HG03097 (cell line): ENCODE data around the gene PTPN13.

Source experiments
- ATAC-seq: cut with Tn5 transposase; IDR thresholded peaks from one replicate; pipeline ENCODE4 v1.9.1; 2021; ENCODE audit not compliant: unreplicated experiment, low FRiP score

The PTPN13 gene

GRCh38 chr4:86809809-86810208 lies 215.7 kb downstream of the PTPN13 start:
- ATAC-seq, result no peak

DNA sequence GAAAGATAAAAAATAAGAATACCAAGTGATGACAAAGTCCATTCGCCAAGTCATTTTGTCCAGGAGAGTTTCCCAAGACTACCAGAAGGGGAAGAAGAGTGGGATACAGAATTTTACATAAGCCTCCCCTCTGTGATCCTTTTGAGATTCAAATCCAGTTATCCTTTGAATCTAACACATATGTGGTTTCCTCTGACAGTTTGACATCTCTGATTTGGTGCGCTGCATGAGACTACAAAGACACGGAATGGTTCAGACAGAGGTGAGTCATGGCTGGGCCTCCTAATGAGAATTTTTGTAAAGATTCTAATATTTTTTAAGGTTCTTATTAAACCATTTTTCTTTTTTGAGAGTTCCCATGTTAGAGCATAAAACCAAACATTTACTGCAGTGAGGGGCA lies 216.7 kb downstream of the PTPN13 start:
- ATAC-seq, result no peak

- no peak for ATAC-seq
Observed at GRCh38 chr4:86815653-86816052, 221.5 kb downstream of the PTPN13 start.

GRCh38 chr4:86816501-86817273 lies 222.6 kb downstream of the PTPN13 start:
- no peak for ATAC-seq

DNA sequence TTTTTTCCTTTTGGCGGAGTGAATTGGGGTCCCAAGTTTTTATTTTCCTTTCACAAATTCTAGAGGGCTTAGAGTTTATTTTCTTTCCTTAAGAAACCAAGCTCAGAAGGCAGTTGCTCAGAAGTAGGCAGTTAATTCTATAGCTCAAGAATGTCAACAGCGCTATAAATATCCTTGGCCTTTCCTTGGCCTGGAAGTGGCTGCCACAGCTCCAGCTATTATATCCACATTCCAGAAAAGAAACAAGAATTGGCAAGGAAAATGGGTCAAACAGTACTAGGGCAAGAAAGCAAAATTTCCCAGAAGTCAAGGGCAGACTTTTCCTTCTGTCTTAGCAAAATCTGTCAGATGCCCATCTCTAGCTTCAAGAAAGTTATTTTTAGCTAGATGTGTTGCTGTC lies 224.1 kb downstream of the PTPN13 start:
- no peak for ATAC-seq

- ATAC-seq, result no peak
Observed at GRCh38 chr4:86818841-86819240, 224.7 kb downstream of the PTPN13 start.

DNA sequence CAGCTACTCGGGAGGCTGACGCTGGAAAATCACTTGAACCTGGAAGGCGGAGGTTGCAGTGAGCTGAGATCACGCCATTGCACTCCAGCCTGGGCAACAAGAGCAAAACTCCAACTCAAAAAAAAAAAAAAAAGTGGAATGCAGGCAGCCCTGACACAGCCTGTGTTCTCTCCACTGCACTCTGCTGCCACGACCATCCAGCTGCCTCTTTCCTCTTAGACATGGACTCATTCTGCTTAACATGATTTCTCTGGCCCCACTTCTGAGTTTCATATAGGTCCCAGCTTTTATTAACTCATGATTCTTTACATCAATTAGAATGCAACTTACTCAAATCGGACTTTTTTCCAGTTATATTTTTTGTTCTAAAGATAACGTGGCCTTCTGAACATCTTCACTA lies 225.4 kb downstream of the PTPN13 start:
- no peak for ATAC-seq

DNA sequence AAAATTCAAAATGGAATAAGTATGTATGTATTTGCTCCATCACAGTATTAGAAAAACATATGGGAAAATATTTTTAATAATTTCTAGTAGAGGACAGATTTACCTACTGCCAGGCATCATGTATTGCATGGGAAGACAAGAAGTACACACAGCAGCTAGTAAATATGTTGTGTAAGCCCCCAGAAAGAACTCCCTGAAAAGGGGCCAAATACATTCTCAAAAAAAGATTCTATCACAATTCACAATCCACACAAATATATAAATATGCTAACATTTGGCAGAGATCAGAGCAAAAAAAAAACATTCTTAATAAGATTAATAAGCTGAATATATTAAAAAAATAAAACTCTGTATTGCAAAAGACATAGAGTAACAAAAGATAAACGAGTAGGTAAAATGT lies 227.0 kb downstream of the PTPN13 start:
- no peak for ATAC-seq

DNA sequence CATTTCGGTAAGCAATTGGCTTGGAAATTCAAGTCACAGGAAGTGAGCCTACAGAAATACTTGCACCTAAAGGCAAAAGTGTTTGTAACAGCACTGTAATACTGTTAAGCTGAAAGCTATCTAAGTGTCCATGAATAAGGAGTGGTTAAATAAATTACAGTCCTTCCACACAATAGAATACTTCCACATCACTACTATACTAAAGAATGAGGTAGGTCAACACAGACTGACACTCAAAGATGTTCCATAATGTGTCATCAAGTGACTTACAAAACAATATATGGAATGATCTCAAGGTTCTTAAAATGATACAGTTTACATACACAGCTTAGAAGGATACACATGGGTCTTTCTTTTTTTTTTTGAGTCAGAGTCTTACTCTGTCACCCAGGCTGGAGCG lies 228.0 kb downstream of the PTPN13 start:
- no peak for ATAC-seq

GRCh38 chr4:86825511-86825910 lies 231.4 kb downstream of the PTPN13 start:
- no peak for ATAC-seq

DNA sequence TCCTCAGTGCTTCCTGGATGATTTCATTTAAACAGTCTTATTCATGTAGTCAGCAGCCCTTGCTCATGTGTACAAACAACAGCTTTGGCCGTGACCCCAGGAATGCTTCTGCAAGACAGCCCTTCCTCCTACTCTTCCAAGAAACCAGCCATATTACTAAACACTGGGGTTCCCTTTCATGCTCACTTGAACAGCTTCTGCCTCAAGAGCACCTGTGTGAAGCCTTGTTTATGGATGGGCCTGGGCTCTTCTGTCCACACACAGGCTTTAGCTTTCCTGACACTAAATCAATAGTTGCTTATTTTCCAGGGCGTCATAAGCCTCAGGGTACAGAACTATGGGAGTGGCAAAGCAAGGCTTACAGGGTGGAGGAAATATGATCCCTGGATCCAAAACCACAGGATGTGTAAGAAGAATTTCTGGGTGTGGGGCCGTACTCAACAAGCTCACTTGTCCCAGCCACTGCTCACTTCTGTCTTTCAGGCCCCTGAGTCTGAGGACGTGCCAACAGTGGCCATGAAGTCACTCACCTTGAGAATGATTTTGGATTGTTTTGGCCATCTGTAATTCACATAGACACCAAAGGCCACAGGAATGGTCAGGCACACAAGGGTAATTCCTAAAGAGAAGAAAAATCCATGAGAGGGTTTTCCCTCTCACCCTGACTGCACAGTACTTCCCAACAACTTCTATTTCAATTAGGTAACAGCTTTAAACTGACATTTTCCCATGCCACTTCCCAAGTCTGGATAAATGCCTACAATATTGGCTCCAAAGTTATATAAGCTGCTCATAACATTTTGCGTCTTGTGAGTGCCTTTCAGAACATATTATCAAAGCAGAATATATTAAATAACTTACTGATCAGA lies 237.4 kb downstream of the PTPN13 start:
- no peak for ATAC-seq

- no peak for ATAC-seq
Observed at GRCh38 chr4:86833615-86834014, 239.5 kb downstream of the PTPN13 start.

GRCh38 chr4:86834901-86835300 lies 240.8 kb downstream of the PTPN13 start:
- ATAC-seq, result no peak

- no peak for ATAC-seq
Observed at GRCh38 chr4:86835677-86836076, 241.6 kb downstream of the PTPN13 start.

GRCh38 chr4:86837691-86838503 lies 243.8 kb downstream of the PTPN13 start:
- no peak for ATAC-seq

DNA sequence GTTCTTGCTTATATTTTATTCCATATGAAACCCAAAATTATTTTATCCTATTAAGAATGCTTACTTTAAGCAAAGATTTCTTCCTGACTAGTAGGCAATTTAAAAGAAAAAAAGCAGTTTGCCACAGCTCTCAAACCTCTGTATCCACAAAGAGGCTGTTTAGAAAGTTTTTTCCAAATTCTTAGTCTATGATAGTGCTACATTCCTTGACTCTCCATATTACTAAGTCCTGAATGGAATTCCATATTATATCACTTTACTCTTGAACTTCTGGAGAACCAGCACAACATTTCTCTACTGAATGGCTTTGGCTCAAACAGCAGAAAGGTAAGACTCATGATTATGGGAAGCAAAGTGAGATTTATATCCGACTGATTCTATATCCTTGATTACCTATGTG lies 246.7 kb downstream of the PTPN13 start:
- no peak for ATAC-seq

DNA sequence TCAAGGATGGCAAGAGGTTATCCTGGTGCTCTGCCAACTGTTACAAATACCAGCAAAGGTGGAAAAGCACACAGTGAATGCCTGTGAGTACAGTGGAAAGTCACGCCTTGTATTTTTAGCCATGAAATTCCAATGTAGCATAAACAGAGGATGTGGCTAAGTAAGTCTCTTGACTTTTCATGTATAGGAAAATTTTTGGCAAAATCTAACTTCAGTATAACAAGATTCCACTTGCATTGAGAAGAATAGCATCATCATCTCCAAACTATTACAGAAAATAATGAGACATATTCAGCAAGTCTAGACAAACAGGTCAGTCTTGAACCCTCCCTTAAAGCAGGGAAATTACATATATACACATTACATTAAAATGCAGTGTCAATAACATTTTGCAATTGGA lies 247.2 kb downstream of the PTPN13 start:
- ATAC-seq, result no peak

DNA sequence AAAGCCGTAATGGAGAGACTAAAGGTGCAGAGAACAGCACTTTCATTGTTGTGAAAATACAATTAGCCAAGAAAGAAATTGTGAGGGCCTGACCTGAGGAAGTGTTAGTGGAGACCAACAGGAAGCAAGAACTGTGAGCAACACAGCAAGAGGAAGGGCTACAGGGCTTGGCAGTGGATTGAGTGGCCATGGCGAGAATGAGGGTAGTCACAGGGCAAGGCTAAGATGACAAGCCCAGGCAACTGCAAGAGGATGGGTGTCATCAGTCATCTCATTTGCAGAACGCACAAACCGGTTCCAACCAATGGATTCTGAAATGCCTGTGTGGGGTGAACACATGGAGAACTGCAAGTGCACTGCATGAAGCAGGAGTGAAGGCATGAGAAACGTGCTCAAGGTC lies 251.5 kb downstream of the PTPN13 start:
- ATAC-seq, result no peak

DNA sequence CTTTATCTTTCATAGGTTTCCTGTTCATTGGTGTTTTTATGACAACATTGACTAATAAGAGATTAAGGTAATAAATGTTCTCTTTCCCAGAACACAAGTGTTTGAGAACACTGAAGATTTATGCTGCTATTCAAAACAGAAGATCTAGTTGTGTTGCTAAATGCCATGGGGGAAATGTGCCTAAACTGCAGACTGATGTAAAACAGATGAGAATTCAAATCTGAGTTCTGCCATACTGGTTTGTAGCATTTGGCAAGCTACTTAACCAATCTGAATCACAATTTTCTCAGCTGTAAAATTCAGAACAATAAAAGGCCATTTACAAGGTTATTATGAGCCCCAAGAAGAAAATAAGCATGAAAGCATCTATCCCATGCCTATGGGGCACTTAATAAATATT lies 252.8 kb downstream of the PTPN13 start:
- ATAC-seq, result no peak

GRCh38 chr4:86847571-86847970 lies 253.5 kb downstream of the PTPN13 start:
- no peak for ATAC-seq

DNA sequence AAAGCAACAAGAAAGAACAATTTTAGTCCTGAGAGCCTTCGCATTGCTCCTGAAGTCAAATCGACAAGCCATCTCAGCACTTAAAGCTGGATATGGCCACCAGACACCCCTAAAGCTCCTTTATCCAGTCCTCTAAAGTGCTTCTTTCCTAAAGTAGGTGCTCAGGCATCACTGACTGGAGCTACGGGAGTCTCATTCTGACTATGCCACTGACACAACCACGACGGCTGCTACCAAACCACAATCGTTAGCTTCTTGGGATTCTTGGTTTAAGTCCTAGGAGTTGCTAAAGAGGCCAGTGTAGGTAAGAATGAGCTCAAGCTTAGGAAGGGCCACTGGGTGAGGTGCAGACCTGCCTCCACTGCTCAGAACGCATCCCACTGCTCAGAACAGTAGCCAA lies 254.0 kb downstream of the PTPN13 start:
- ATAC-seq, result no peak
